Globus pallidus (tissue), 1 donor: ENCODE measurements around the gene SCLY.

ENCODE experiments used
- DNase-seq: peaks from one replicate; pipeline ENCODE4 v3.0.0-alpha.2; 2015; ENCODE audit warnings: low spot score

SCLY gene

DNA sequence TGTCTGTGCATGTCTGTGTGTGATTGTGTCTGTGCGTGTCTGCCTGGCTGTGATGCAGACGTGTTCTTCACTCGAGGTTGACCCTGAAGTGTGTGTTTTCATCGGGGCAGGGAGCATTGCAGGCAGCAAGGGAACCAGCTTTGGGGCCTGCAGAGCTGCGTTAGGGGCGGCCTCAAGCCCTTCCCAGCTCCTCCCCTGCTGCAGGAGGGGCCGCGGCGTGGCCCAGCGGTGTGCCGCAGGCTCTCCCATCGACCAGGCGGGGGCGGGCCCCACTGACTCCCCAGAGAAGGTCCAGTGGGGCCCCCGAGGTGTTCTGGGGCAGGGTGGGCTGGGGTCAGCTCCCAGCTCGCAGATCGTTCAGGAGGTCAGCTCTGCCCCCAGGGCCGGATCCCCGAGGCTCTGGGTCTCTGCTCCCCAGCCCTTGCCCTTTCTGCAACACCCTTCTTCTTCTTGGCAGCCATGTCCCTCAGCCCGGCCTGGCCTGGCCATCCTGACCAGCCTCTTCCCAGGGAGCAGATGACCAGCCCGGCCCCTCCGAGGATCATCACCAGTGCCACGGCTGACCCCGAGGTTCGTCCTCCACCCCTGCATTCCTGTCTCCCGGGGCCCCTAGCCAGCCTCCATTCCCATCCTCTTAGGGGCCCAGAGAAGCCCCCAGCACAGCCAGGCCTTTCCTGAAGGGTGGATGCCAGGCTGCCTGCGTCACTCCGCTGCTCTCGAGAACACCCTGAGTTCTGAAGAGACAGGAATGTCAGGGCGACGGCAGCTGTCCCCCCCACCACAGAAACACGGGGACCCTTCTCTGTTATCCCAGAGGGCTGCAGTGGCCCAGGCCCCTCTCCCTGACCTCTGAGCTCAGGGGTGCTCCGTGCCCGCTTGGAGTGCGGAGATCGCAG, 66.6 kb downstream of the SCLY start:
- no peak for DNase-seq

DNA sequence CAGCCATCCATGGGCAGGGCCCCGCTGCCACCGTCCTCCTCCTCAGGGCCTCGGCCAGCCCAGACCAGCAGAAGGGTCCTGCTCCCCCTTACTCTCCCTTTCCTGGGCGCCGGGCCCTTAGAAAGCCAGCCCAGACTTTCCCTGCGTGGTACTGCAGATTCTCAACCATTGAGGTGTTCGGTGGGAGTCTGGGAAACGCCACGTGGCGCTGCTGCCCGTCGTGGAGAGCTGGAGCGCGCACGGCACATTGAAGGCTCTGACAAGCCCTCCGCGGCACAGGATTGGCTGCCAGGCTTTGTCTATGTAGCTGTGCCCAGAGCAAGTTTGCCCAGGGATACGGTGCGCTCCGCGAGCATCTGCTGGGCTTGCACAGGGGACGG, 67.2 kb downstream of the SCLY start:
- no peak for DNase-seq

DNA sequence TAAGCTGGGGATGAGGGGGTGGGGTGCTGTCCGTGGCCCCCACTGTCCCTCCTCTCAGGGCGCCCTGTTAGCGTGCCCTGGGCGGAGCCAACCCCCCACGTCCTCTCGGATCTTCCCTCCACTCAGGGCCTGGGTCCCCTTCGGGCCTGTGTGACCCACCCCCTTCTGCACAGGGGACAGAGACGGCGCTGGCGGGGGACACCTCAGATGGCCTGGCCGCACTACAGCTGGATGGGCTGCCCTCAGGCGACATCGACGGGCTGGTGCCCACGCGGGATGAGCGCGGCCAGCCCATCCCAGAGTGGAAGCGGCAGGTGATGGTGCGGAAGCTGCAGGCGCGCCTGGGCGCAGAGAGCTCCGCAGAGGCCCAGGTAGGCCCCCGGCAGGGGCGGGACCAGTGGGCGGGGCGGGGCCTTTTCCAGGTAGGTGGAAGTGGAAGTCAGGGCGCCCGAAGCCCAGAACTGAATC, 67.8 kb downstream of the SCLY start:
- DNase-seq = no peak

DNA sequence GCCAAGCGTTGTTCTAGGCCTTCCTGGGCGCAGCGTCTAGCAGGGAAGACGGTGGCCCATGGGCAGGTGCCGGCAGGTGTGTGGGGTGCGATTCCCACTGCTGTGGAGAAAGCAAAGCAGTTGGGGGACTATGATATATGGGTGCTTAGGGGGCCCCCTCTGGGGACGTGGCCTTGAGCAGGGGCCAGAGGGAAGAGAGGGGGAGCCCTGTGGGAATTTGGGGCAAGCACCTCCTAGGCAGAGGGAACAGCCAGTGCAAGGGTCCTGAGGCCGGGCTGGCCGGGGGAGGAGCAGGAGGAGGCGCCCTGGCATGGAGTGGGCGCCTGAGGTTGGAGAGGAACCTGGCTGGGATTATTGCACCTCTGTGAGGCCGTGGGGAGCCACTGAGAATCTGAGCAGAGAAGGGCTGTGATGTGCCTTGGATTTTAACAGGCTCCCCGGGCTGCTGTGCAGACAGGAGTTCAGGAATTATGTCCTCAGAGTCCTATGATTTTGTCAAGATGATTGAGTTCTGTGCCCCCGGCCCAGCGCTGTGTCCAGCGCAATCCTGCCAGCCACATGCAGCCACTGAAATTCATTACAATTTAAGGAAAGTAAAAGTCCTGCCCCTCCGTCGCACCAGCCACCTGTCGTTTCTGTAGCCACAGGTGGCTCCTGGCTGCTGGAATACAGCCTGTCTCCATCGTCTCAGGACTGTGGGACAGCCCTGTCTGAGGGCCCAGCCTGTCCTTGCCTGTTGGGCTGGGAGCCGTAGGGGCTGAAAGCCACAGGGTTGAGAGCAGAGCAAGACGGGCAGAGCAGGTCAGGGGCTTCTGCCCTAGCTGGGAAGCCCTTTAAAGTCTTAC, 68.6 kb downstream of the SCLY start:
- DNase-seq = no peak

DNA sequence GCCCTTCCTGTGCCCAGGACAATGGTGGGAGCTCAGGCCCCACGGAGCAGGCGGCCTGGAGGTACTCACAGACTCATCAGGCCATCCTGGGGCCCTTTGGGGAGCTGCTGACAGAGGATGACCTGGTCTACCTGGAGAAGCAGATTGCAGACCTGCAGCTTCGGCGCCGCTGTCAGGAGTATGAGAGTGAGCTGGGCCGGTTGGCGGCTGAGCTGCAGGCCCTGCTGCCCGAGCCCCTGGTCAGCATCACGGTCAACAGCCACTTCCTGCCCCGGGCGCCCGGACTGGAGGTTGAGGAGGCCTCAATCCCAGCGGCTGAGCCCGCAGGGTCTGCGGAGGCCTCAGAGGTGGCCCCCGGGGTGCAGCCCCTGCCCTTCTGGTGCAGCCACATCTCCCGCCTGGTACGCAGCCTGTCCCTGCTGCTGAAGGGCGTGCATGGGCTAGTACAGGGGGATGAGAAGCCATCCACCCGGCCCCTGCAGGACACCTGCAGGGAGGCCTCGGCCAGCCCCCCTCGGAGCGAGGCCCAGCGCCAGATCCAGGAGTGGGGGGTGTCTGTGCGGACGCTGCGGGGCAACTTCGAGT, 69.4 kb downstream of the SCLY start:
- DNase-seq = no peak

DNA sequence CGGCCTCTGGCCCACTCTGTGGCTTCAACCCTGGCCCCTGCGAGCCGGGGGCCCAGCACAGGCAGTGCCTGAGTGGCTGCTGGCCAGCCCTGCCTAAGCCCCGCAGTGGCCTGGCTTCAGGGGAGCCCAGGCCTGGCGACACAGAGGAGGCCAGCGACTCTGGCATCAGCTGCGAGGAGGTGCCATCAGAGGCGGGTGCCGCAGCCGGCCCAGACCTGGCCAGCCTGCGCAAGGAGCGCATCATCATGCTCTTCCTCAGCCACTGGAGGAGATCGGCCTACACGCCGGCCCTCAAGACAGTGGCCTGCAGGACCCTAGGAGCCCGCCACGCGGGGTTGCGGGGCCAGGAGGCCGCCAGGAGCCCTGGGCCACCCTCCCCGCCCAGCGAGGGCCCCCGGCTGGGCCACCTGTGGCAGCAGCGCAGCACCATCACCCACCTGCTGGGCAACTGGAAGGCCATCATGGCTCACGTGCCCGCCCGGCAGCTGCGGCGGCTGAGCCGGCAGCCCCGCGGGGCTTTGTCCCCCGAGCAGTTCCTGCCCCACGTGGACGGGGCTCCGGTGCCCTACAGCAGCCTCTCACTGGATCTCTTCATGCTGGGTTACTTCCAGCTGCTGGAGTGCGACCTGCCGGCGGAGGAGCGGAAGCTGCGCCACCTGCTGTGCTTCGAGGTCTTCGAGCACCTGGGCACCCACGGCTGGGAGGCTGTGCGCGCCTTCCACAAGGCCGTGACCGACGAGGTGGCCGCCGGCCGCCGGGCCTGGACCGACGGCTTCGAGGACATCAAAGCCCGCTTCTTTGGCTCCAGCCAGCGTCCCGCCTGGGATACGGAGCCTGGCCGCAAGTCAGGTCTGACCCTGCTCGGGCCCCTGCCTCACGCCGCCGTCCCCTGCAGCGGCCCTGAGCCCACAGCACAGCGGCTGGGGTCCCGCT, 70.2 kb downstream of the SCLY start:
- no peak for DNase-seq

DNA sequence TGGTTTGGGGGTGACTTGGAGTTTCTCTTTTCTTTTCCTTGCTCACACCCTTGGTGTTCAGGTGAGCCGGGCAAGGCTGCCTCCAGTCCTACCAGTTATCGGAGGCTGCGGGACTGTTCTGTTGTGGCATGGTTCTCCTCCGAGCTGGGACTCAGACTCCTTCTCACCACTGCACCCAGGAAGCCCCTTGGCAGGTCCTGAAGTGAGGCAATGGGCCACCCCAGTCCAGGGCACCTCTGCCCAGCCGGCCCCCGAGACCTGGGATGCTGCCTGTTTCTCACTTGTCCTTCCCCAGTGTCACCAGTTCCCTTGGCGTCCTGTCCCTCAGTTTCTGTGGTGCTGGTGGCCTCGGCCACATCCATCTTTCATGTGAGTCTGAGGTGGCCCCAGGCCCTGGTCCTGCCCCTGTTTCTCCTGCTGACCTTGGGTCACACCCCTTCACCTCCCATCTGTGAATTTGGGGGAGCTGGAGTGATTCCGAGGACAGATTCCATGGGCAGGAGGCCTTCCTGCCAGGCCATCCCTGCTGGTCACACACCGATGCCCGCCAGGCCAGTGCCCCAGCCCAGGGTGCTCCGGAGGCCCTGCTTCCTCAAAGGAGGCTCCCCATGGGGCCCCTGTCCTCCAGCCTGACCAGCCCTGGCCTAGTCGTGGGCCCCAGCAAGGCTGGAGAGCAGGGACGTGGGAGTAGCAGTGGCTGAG, 71.1 kb downstream of the SCLY start:
- no peak for DNase-seq

DNA sequence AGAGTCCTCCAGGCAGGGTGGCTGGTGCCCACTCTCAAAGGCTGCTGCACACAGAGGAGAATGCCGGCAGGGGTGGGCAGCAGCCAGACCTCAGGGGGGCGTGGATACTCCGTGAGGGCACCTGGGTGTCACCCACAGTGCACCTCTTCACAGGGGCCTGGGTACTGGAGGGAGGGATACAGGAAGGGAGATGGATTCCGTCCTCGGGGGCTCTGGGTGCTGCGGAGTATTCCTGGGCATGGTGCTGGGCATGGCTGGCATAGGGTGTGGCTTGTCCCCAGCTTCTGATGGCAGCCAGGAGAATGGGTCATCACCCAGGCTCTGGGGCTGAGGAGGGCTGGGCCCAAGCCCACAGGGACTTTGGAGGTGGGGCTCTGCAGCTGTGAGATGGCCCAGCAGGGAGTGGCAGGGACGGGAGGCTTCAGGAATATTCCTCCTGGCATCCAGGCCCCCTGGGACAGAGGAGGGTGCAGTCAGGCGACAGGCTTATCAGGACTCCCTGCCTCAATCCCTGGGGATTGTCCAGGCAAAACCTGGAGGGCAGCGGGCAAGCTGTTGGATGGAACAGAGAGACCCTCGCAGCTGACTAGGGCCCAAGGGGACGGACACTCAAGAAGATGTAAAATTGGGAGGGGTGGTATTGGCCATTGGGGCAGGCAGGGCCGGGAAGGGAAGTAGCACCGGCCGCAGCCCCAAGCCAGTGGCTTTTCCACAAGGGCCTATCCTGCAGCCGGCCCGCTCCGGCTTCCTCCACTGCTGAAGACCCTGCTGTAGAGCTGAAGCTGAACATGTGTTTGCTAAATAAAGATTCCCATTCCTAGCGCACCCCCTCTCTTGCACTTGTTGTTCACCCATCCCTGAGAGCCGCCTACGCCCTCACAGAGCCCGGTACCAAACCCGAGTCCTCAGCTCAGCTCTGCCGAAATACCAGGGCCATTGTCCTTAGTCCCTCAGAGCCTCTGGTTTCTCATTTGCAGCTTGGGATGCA, 72.0 kb downstream of the SCLY start:
- DNase-seq = no peak

DNA sequence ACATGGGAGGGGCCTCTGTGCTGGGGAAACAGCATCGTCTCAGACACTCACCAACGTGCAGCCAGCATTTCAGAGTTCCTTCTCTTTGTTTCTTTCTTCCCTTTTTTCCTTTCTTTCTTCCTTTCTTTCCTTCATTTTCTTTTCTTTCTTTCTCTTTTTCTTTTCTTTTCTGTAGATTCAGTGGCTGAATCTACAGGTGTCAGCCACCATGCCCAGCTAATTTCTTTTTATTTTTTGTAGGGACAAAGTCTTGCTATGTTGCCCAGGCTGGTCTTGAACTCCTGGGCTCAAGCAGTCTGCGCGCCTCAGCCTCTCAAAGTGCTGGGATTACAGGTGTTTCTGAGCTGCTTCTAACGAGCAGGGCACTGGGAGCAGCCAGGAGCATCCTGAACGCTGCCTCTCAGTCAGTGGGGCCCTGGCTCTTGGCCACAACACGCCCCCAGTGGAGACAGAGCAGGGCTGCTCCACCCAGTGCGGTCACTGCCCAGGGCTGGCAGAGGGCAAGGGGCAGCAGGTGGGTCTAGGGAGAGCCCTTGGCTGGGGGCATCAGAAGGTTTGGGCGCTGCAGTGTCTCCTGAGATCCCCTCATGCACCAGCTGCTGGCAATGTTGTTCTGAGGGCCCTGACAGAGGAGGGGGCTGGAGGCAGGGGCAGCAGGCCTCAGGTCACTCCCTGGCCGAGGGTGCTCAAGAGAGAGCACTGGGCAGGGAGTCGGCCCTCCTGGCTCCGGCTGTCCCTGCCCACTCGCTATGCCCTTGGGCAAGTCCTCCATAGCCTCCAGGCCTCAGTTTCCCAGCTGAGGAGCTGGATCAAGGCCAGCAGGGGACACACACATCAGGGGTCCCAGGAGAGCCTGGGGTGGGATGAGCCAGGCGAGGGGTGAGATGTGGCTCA, 72.9 kb downstream of the SCLY start:
- no peak for DNase-seq

DNA sequence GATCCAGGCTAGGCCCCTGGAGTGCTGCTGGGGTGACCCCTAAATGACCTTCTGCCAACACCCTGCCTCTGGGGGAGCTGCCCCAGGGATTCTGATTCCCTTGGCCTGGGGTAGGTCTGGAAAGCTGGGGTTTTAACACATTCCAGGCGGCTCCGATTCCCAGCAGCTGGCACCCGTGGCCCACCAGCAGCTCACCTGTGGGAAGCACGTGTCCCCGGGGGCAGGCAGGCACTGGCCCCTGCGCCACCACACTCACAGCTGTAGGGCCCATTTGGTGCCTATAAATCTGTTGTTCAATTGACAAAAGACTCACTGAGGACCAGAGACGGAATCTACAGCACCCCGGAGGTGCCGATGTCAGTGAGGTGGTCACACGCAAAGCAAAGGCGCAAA, 73.6 kb downstream of the SCLY start:
- DNase-seq = no peak

DNA sequence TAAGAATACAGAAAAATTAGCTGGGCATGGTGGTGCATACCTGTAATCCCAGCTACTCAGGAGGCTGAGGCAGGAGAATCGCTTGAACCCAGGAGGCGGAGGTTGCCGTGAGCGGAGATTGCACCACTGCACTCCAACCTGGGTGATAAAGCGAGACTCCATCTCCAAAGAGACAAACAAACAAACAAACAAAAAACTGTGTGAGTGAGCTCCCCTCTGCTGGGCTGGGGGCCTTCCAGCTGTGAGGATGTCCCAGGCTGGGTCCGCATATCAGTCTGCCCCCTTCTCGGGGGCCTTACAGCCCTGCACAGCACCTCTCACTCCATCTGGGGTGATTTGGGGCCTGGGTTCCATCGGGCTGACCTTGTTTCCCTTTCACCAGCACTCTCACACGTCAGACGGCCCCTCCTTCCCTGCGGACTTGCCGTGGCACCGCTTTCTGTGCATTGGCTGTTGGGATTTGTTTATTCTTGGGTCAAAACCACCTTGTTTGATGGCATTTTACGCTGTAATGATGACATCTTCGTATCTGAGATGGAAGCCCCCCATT, 74.9 kb downstream of the SCLY start:
- no peak for DNase-seq

DNA sequence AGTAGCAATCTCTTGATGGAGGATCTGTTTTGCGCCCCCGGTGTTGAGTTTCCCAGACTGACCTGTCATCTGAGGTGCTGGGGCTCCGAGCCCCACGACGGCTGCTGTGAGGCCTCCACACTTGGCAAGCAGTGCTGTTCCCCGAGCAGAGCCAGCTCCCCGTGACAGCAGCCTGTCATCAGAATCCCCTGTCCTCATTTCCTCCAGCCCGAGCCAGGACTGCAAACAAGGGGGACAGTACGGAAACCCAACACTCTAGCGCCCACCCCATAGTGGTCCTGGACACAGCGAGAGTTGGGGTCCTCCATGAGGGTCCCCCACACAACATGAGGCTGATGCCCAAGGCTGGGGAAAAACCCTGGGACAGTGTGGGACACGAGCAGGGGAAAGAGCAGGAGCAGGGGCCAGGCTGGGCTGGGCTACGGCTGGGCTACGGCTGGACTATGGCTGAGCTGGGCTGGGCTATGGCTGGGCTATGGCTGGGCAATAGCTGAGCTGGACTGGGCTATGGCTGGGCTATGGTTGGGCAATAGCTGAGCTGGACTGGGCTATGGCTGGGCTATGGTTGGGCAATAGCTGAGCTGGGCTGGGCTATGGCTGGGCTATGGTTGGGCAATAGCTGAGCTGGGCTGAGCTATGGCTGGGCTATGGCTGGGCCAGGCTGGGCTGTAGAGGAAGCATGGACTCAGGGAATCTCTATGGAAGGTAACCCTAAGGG, 76.2 kb downstream of the SCLY start:
- DNase-seq = no peak

DNA sequence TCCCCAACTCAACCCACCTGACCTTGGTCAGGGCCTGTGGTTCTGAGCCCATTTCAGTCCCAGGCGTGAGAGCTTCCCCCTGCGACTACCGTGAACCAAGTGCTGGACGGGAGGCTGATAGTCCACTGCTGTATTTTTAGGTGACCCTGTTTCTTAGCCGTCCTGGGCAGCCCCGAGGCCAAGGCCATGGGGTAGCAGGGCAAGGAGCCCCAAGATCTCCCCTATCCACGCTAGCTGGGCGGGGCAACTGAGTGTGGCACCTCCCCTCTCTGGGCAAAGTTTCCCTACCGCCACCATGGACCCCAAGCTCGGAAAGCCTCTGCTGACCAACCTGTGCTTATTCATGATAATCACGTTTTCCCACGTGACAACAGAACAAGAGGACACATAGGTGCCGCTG, 77.1 kb downstream of the SCLY start:
- DNase-seq = no peak

DNA sequence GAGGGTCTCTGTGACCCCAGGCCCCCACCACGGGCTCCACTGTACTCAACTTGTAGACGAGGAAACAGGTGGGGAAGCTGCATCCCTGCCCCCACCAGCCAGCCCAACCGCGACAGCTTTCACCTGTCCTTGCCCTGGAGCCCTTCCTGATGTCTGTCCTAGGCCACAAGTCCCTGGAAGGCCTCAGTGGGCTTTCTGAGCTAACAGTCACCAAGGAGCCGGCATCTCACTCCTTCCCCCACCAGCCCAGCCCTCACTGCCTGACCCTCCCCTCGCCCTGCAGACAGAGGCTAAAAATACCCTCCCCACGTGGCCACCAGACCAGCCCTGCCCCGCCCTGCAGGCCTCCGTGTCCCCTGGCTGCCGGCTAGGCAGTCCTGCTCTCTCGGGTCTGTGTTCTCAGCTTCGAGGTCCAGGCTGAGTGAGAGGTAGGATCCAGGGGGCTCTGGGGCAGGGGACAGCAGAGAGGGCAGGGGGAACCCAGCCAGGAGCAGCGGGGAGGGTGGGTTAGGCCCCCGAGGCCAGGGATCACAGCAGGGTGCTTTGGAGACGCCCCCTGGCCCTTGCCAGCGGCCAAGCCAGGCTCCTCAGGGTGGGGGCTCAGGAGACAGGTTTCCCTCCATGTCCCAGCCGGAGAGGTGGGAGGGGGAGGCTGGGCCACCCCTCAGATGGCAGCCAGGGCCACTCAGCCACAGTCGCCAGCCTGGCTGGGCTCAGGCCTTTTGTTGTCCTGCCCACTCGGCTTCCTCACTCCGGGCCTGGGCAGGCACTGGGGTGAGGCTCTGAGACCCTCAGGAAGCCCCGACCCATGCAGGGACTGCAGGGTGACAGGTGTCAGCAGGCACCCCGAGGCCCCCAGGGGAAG, 77.8 kb downstream of the SCLY start, which contains the start of gene KLHL30:
KLHL30 (plus strand) TSS at position 338 of the 865 bp plus-strand sequence. CDS start 2,087 bp downstream, outside the sequence.
- no peak for DNase-seq

DNA sequence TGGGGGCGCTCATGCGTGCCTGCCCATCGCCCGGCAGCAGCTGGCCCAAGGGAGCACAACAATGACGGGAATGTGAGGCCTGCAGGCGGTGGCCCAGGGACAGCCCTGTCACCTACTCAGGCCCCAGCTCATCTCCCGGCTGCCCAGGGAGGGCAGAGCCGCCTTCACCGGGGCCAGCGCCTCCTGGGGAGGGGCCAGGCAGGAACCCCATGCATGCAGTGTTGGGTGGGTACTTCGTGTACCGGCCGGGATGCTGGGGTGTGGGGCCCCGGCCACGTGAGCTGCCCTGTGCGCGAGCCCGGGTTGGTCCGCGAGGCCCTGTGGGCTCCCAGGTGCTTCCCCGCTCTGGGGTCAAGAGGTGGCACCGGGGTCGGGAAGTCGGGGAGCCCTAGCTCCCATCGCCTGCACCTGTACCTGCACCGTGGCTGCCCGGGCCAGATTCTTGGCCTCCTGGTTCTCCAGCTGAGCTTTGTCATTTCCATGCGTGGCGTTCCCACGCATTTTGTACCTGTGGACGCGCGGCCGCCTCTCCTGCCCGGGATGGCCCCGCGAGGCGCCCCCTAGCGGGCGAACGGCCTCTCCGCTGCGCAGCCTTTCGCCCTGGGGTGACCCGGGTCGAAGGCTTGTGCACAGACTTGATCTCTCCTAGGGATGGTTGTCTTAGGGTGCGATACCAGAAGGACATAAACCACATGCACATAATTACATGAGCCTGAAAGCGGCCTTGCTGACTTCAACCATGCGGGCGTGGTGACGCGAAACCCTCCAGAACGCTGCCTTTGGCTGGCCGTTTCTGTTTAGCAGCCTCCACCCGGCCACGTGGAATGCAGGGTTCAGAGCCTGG, 78.6 kb downstream of the SCLY start:
- DNase-seq = no peak

DNA sequence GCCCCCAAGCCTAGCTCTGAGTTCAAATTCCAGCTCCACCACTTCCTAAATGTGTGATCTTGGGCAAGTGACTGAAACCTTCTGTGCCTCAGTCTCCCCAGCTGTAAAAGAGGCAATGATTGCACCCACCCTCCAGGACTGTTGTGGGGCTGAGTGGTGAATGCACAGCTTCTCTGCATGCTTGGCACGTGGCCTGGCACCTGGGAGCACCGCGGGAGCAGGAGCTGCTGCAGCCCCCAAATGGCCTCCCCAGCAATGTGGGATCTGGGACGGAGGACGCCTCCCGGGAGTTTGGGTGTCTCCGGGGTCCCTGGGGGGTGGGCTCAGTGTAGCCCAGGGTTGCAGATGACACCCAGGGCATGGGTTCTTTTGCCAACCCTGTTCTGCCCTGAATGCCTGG, 79.2 kb downstream of the SCLY start:
- DNase-seq = no peak
